NK-92 treated with Interleukin-12 subunit alpha and Interleukin-12 subunit beta, amount 100 ng/mL, for 24 hours (cell line): Measurements from ENCODE around the gene SPATA46.
"Not testable (repeated sequence)": the region's sequence is repeated elsewhere in the genome, so short reads cannot be mapped to it uniquely, and the experiment has no call there.

ENCODE experiments used
- DNase-seq: peaks from one replicate; lab custom pipeline; 2025; lab: John Stamatoyannopoulos, UW

SPATA46 gene

GRCh38 chr1:162357681-162358266 is 18.9 kb downstream of the SPATA46 start:
- no peak for DNase-seq

GRCh38 chr1:162353702-162354101 is 23.0 kb downstream of the SPATA46 start:
- DNase-seq: no peak

- DNase-seq: no peak
Observed at GRCh38 chr1:162353078-162353477, 23.6 kb downstream of the SPATA46 start.

- DNase-seq: not testable (repeated sequence)
Observed at GRCh38 chr1:162351874-162352273, 24.8 kb downstream of the SPATA46 start.

- no peak for DNase-seq
Observed at GRCh38 chr1:162351246-162351842, 25.3 kb downstream of the SPATA46 start.

- DNase-seq: no peak
Observed at GRCh38 chr1:162349635-162350330, 26.9 kb downstream of the SPATA46 start.

GRCh38 chr1:162347281-162347680 is 29.4 kb downstream of the SPATA46 start:
- DNase-seq: no peak

GRCh38 chr1:162343470-162343869 is 33.2 kb downstream of the SPATA46 start:
- no peak for DNase-seq

- no peak for DNase-seq
Observed at GRCh38 chr1:162342452-162342983, 34.1 kb downstream of the SPATA46 start.

- no peak for DNase-seq
Observed at GRCh38 chr1:162336621-162337285, 39.9 kb downstream of the SPATA46 start.

GRCh38 chr1:162335126-162335525 is 41.5 kb downstream of the SPATA46 start:
- no peak for DNase-seq

- no peak for DNase-seq
Observed at GRCh38 chr1:162333991-162334390, 42.7 kb downstream of the SPATA46 start.

- no peak for DNase-seq
Observed at GRCh38 chr1:162329826-162330225, 46.8 kb downstream of the SPATA46 start.

GRCh38 chr1:162328512-162328911 is 48.1 kb downstream of the SPATA46 start:
- no peak for DNase-seq

GRCh38 chr1:162327788-162328165 is 48.9 kb downstream of the SPATA46 start:
- no peak for DNase-seq

GRCh38 chr1:162327144-162327787 is 49.4 kb downstream of the SPATA46 start:
- no peak for DNase-seq

- DNase-seq: no peak
Observed at GRCh38 chr1:162326559-162326958, 50.1 kb downstream of the SPATA46 start.

GRCh38 chr1:162324396-162324795 is 52.3 kb downstream of the SPATA46 start:
- DNase-seq: no peak
